ENCODE measurements around the gene NRIP2. TPM values are rescaled to one million over a fixed set of nuclear protein-coding genes. Genes with fewer than 3 reads are reported as not detected.

Gene NRIP2
- total RNA-seq, 4 donors from 2014 or later = 0.38 to 1.6 TPM; not detected in 2

DNA sequence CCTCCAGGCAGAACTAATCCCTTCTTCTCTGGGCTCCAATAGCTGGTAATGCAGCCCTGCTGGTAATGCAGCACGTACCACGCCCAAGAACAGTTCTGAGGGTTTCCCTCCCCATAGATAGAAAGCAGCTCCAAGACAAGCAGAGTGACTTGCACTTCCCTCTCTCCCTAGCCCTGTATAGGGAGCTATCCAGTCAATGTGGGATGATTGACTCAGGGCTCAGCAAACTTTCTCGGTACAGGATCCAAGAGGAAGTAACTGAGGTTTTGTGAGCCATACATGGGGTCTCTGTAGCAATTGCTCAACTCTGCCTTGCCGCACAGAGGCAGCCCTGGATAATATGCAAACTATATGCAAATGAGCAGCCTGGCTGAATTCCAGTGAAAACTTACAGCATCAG is 55.6 kb downstream of the NRIP2 start:
- DNase-seq = no peak
- Histone ChIP-seq H3K9me3 (no peaks in the 10 kb centered on the region), H3K36me3 (no peaks in the 10 kb centered on the region), H3K4me1 (peaks cover 5 to 18% (median 7%) of the 10 kb centered on the region in 3 donors), H3K27ac (no peak overlapping the region), H3K27me3 (peaks cover 0 to 24% (median 0%) of the 10 kb centered on the region in 4 donors), H3K4me3 (no peak overlapping the region)
- intact Hi-C loops (cut with DNase I) = no loop called here
- no peak for TF ChIP-seq POLR2A (IDR thresholded peaks at IDR 0.05)
- TF ChIP-seq CTCF (IDR thresholded peaks at IDR 0.05) = no peak
- 36 to 41% methylated on average over 2 of the region's 4 CpGs for WGBS, 2 donors

- TF ChIP-seq CTCF (IDR thresholded peaks at IDR 0.05) = no peak
- TF ChIP-seq POLR2A (IDR thresholded peaks at IDR 0.05) = no peak
- WGBS, 2 donors = 83 to 87% methylated on average over 10 to 19 of the region's 20 CpGs
- DNase-seq = no peak
- Histone ChIP-seq H3K36me3 (no peaks in the 10 kb centered on the region), H3K27ac (no peak overlapping the region), H3K4me3 (no peak overlapping the region), H3K4me1 (peaks cover 0 to 9% (median 0%) of the 10 kb centered on the region in 3 donors), H3K27me3 (peaks cover 0 to 10% (median 0%) of the 10 kb centered on the region in 4 donors), H3K9me3 (no peaks in the 10 kb centered on the region)
- intact Hi-C loops (cut with DNase I) = no loop called here
Measured at GRCh38 chr12:2776129-2776806, 58.6 kb downstream of the NRIP2 start.

GRCh38 chr12:2775431-2775830 is 59.4 kb downstream of the NRIP2 start:
- intact Hi-C loops (cut with DNase I) = no loop called here
- H3K36me3 ChIP-seq = no peaks in the 10 kb centered on the region
- peaks cover 0 to 9% (median 0%) of the 10 kb centered on the region in 3 donors for H3K4me1 ChIP-seq
- no peak for DNase-seq
- peaks cover 0 to 10% (median 0%) of the 10 kb centered on the region in 4 donors for H3K27me3 ChIP-seq
- no peak overlapping the region for H3K4me3 ChIP-seq
- 78 to 80% methylated on average over 1 to 5 of the region's 8 CpGs for WGBS, 2 donors
- no peak overlapping the region for H3K27ac ChIP-seq
- no peak for TF ChIP-seq POLR2A (IDR thresholded peaks at IDR 0.05)
- TF ChIP-seq CTCF (IDR thresholded peaks at IDR 0.05) = no peak
- no peaks in the 10 kb centered on the region for H3K9me3 ChIP-seq

Other genes with a start within 250 kb of the NRIP2 start
- 10 to 100 TPM; 55.9 to 86.2 (median 62.8) TPM for gene FKBP4, start 40.1 kb downstream of the NRIP2 start, total RNA-seq
- gene ITFG2, start 22.4 kb downstream of the NRIP2 start, total RNA-seq = 10 to 100 TPM; 14.3 to 27.5 (median 15.7) TPM
- not detected for gene TEX52, start 22.0 kb upstream of the NRIP2 start, total RNA-seq
- gene FOXM1, start 42.1 kb upstream of the NRIP2 start, total RNA-seq = 10 to 100 TPM in 3 of 4 donors, 1 to 10 TPM in 1; 5.9 to 28.7 (median 14.2) TPM
- 10 to 100 TPM; 15.1 to 20.0 (median 18.6) TPM for gene RHNO1, start 42.2 kb upstream of the NRIP2 start, total RNA-seq
- gene TULP3, start 55.9 kb upstream of the NRIP2 start, total RNA-seq = 10 to 100 TPM; 13.1 to 26.1 (median 19.8) TPM
- gene TEAD4, start 124.4 kb upstream of the NRIP2 start, total RNA-seq = 10 to 100 TPM; 10.7 to 16.6 (median 13.5) TPM
- gene TSPAN9, start 242.3 kb upstream of the NRIP2 start, total RNA-seq = 10 to 100 TPM; 10.6 to 23.7 (median 17.6) TPM

Measured in esophagus squamous epithelium (tissue), 5 donors.